HepG2 (cell line): ENCODE measurements around the gene KMT2B. TPM values are rescaled to one million over a fixed set of nuclear protein-coding genes. Genes with fewer than 3 reads are reported as not detected.
A peak's percentile ranks its signal among the peaks of the same experiment; 100 is the strongest.

ENCODE experiments used
- KDM5A ChIP-seq: fragments of 200-600 bp; sonication (generic); IDR thresholded peaks from 2 replicates; pipeline ENCODE4 v1.7.0; 2018; ENCODE audit warnings: antibody characterized with exemption, mild to moderate bottlenecking, low read length, borderline replicate concordance
- NAIF1 ChIP-seq: sonication (generic); formaldehyde crosslinking; IDR thresholded peaks from 2 replicates; pipeline ENCODE4 v1.5.0; 2020; ENCODE audit warnings: mild to moderate bottlenecking, missing genetic modification reagents, borderline replicate concordance
- NBN ChIP-seq: fragments of 450-650 bp; conservative IDR thresholded peaks from 2 replicates; pipeline ENCODE4 v1.6.1; 2017
- NONO ChIP-seq, 2 experiments: fragments of 450-650 bp in 1 of 2; sonication (generic) in 1 of 2; formaldehyde crosslinking in 1 of 2; IDR thresholded peaks in 1 of 2; conservative IDR thresholded peaks in 1 of 2; 2 replicates each; pipeline versions ENCODE4 v1.6.1 to v1.8.0; 2017 to 2022; ENCODE audit warnings: mild to moderate bottlenecking in 1 of 2, missing genetic modification reagents in 1 of 2, moderate library complexity in 1 of 2
- SP4 ChIP-seq: sonication (generic); formaldehyde crosslinking; IDR thresholded peaks from 2 replicates; pipeline ENCODE4 v1.8.1; 2023; ENCODE audit warnings: mild to moderate bottlenecking, missing genetic modification reagents
- SRSF4 ChIP-seq: fragments of 200-400 bp; formaldehyde crosslinking; IDR thresholded peaks from one replicate; pipeline ENCODE4 v1.6.1; 2018; ENCODE audit warnings: mild to moderate bottlenecking, low read depth, low read length, moderate library complexity; ENCODE audit not compliant: poor library complexity, severe bottlenecking
- TCF7L2 ChIP-seq: IDR thresholded peaks from 2 replicates; pipeline ENCODE4 v1.6.1; 2011; ENCODE audit warnings: mild to moderate bottlenecking, low read depth, low read length, moderate library complexity
- ZIK1 ChIP-seq: sonication (generic); formaldehyde crosslinking; IDR thresholded peaks from 2 replicates; pipeline ENCODE4 v1.5.0; 2020; ENCODE audit warnings: mild to moderate bottlenecking, low read depth, missing genetic modification reagents, borderline replicate concordance
- polyA plus RNA-seq, 8 experiments: library from polyadenylated mRNA; depleted of rRNA in 3 of 8; stranded (reverse) in 7 of 8; unstranded in 1 of 8; fragments of >200 nt; fragmentation: Illumina TruSeq in 4 of 8; extraction: Trizol in 4 of 8; gene quantifications; 2 replicates each; pipeline versions ENCODE4 v1.2.1 to v1.2.3, GENCODE V29; 2011 to 2016; ENCODE audit warnings: low read depth in 4 of 8, missing spikeins in 1 of 8, mixed read lengths in 1 of 8; ENCODE audit not compliant: insufficient read depth in 1 of 8
- total RNA-seq, 5 experiments: library from RNA; depleted of rRNA; stranded (reverse); fragments of >200 nt; fragmentation: Illumina TruSeq; extraction: Trizol; gene quantifications; 2 replicates each; pipeline ENCODE4 v1.2.3, GENCODE V29; 2016; ENCODE audit warnings: low read depth in 1 of 5
- TF ChIP-seq, protein P1 (sequence below): sonication (generic); formaldehyde crosslinking; IDR thresholded peaks from 2 replicates; pipeline ENCODE4 v1.4.0; 2020; ENCODE audit warnings: mild to moderate bottlenecking, missing genetic modification reagents
- TF ChIP-seq, protein P2 (sequence below): sonication (generic); formaldehyde crosslinking; IDR thresholded peaks from 2 replicates; pipeline ENCODE4 v1.4.0; 2020; ENCODE audit warnings: missing genetic modification reagents, borderline replicate concordance
- TF ChIP-seq, protein P3 (sequence below): sonication (generic); formaldehyde crosslinking; IDR thresholded peaks from one replicate; pipeline ENCODE4 v1.5.1; 2020; ENCODE audit warnings: mild to moderate bottlenecking, missing genetic modification reagents; ENCODE audit errors: not compliant biosample characterization

The KMT2B gene
- total and polyA plus RNA-seq, 2 of the 13 experiments (the other 11 are each of a cell fraction or from before 2014, with no cell fraction given): 6.2 to 16.9 TPM

DNA sequence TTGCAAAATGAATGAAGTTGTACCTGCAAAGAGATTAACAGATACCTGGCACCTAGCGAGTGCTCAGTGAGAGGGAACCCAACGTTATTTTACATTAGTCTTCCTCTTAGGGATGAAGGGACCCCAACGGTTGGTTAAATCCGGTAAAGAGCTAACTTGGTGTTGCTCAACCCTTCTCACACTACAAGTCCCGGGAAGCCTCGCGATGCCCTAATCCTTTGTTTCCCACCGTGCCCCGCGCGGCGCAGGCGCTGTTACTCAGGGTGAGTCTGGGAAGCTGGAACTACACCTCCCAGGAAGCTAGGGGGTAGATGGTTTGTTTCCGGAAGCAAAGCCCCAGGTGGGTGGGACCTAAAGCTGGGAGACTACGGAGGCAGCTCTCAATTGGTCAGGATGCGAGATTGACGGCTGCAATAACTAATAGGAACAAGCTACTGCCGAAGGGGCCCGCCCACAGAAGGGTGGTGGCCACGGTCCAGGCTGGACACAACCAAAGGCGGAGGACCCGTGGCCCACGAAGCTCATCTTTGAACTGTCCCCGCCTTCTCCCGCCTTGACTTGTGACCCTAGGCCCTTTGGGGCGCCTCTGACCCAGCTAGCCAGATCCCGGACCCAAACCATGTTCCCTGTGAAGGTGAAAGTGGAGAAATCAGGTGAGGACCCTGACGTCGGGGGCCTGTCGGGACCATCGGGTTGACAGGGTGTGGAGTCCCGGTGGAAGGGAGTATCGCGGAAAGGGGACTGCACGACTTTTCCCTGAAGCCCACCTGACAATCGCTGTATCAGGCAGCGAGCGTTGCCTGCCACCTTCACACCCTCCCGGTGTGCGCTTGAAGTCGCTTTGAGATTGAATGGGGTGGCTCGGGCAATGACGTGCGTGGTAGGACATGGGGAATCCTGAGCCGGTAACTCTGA, 30.6 kb downstream of the KMT2B start, which contains the start of gene LIN37 (continued):
- TF ChIP-seq, protein P1, sequence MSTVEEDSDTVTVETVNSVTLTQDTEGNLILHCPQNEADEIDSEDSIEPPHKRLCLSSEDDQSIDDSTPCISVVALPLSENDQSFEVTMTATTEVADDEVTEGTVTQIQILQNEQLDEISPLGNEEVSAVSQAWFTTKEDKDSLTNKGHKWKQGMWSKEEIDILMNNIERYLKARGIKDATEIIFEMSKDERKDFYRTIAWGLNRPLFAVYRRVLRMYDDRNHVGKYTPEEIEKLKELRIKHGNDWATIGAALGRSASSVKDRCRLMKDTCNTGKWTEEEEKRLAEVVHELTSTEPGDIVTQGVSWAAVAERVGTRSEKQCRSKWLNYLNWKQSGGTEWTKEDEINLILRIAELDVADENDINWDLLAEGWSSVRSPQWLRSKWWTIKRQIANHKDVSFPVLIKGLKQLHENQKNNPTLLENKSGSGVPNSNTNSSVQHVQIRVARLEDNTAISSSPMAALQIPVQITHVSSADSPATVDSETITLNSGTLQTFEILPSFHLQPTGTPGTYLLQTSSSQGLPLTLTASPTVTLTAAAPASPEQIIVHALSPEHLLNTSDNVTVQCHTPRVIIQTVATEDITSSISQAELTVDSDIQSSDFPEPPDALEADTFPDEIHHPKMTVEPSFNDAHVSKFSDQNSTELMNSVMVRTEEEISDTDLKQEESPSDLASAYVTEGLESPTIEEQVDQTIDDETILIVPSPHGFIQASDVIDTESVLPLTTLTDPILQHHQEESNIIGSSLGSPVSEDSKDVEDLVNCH (CRISPR knock-in tag): no peak
- TF ChIP-seq KDM5A (peak; percentile 84; the same call in 1 of the 2 replicates), NBN (no peak), ZIK1 (CRISPR knock-in tag) (no peak), NAIF1 (CRISPR knock-in tag) (no peak), SRSF4 (no peak), SP4 (peak; percentile 97), NONO (IDR thresholded peaks at IDR 0.05) (no peak), NONO (CRISPR knock-in tag; conservative IDR thresholded peaks at IDR 0.05) (peak; percentile 37; the same call in 1 of the 2 replicates), TCF7L2 (no peak)
- TF ChIP-seq, protein P2, sequence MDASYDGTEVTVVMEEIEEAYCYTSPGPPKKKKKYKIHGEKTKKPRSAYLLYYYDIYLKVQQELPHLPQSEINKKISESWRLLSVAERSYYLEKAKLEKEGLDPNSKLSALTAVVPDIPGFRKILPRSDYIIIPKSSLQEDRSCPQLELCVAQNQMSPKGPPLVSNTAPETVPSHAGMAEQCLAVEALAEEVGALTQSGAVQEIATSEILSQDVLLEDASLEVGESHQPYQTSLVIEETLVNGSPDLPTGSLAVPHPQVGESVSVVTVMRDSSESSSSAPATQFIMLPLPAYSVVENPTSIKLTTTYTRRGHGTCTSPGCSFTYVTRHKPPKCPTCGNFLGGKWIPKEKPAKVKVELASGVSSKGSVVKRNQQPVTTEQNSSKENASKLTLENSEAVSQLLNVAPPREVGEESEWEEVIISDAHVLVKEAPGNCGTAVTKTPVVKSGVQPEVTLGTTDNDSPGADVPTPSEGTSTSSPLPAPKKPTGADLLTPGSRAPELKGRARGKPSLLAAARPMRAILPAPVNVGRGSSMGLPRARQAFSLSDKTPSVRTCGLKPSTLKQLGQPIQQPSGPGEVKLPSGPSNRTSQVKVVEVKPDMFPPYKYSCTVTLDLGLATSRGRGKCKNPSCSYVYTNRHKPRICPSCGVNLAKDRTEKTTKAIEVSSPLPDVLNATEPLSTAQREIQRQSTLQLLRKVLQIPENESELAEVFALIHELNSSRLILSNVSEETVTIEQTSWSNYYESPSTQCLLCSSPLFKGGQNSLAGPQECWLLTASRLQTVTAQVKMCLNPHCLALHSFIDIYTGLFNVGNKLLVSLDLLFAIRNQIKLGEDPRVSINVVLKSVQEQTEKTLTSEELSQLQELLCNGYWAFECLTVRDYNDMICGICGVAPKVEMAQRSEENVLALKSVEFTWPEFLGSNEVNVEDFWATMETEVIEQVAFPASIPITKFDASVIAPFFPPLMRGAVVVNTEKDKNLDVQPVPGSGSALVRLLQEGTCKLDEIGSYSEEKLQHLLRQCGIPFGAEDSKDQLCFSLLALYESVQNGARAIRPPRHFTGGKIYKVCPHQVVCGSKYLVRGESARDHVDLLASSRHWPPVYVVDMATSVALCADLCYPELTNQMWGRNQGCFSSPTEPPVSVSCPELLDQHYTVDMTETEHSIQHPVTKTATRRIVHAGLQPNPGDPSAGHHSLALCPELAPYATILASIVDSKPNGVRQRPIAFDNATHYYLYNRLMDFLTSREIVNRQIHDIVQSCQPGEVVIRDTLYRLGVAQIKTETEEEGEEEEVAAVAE (CRISPR knock-in tag): peak; percentile 31; the same call in 1 of the 2 replicates
- TF ChIP-seq, protein P3, sequence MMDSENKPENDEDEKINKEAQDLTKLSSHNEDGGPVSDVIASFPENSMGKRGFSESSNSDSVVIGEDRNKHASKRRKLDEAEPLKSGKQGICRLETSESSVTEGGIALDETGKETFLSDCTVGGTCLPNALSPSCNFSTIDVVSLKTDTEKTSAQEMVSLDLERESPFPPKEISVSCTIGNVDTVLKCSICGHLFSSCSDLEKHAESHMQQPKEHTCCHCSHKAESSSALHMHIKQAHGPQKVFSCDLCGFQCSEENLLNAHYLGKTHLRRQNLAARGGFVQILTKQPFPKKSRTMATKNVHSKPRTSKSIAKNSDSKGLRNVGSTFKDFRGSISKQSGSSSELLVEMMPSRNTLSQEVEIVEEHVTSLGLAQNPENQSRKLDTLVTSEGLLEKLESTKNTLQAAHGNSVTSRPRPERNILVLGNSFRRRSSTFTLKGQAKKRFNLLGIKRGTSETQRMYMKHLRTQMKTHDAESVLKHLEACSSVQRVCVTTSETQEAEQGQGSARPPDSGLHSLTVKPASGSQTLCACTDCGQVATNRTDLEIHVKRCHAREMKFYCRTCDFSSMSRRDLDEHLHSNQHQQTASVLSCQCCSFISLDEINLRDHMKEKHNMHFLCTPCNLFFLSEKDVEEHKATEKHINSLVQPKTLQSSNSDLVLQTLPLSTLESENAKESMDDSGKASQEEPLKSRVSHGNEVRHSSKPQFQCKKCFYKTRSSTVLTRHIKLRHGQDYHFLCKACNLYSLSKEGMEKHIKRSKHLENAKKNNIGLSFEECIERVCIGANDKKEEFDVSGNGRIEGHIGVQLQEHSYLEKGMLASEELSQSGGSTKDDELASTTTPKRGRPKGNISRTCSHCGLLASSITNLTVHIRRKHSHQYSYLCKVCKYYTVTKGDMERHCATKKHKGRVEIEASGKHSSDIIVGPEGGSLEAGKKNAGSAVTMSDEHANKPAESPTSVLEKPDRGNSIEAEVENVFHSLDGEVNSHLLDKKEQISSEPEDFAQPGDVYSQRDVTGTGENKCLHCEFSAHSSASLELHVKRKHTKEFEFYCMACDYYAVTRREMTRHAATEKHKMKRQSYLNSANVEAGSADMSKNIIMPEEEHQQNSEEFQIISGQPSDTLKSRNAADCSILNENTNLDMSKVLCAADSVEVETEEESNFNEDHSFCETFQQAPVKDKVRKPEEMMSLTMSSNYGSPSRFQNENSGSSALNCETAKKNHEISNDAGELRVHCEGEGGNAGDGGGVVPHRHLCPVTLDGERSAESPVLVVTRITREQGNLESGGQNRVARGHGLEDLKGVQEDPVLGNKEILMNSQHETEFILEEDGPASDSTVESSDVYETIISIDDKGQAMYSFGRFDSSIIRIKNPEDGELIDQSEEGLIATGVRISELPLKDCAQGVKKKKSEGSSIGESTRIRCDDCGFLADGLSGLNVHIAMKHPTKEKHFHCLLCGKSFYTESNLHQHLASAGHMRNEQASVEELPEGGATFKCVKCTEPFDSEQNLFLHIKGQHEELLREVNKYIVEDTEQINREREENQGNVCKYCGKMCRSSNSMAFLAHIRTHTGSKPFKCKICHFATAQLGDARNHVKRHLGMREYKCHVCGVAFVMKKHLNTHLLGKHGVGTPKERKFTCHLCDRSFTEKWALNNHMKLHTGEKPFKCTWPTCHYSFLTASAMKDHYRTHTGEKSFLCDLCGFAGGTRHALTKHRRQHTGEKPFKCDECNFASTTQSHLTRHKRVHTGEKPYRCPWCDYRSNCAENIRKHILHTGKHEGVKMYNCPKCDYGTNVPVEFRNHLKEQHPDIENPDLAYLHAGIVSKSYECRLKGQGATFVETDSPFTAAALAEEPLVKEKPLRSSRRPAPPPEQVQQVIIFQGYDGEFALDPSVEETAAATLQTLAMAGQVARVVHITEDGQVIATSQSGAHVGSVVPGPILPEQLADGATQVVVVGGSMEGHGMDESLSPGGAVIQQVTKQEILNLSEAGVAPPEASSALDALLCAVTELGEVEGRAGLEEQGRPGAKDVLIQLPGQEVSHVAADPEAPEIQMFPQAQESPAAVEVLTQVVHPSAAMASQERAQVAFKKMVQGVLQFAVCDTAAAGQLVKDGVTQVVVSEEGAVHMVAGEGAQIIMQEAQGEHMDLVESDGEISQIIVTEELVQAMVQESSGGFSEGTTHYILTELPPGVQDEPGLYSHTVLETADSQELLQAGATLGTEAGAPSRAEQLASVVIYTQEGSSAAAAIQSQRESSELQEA (CRISPR knock-in tag): no peak
